Measurements from ENCODE around the gene HDHD3.

Gene HDHD3

GRCh38 chr9:113372059-113372458 is 4.7 kb downstream of the HDHD3 start:
- Histone ChIP-seq H3K27ac (ENCODE audit: low read depth, low read length) (no peak overlapping the region), H3K79me2 (ENCODE audit: control insufficient read depth, low read length) (peaks cover 15% of the 10 kb centered on the region), H3K4me3 (ENCODE audit: low read length) (no peak overlapping the region), H3K9me2 (replicated peaks; ENCODE audit: control insufficient read depth, low read length) (no peaks in the 10 kb centered on the region), H3F3A (ENCODE audit: control insufficient read depth, insufficient read depth) (no peaks in the 10 kb centered on the region), H3K4me2 (ENCODE audit: low read length) (no peak overlapping the region), H3K9me3 (ENCODE audit: control insufficient read depth, insufficient read depth, low read length) (no peaks in the 10 kb centered on the region), H3K4me1 (ENCODE audit: control insufficient read depth, low read length) (peaks cover 6% of the 10 kb centered on the region), H3K27me3 (ENCODE audit: control insufficient read depth, low read length) (no peaks in the 10 kb centered on the region), H4K20me1 (ENCODE audit: control insufficient read depth, insufficient read depth, low read depth, low read length) (no peaks in the 10 kb centered on the region), H3K36me3 (ENCODE audit: control insufficient read depth, low read length) (peaks cover 29% of the 10 kb centered on the region)
- no peak for TF ChIP-seq EZH2phosphoT487 (IDR thresholded peaks at IDR 0.05; ENCODE audit: borderline replicate concordance, low read length)
- TF ChIP-seq, protein P1, sequence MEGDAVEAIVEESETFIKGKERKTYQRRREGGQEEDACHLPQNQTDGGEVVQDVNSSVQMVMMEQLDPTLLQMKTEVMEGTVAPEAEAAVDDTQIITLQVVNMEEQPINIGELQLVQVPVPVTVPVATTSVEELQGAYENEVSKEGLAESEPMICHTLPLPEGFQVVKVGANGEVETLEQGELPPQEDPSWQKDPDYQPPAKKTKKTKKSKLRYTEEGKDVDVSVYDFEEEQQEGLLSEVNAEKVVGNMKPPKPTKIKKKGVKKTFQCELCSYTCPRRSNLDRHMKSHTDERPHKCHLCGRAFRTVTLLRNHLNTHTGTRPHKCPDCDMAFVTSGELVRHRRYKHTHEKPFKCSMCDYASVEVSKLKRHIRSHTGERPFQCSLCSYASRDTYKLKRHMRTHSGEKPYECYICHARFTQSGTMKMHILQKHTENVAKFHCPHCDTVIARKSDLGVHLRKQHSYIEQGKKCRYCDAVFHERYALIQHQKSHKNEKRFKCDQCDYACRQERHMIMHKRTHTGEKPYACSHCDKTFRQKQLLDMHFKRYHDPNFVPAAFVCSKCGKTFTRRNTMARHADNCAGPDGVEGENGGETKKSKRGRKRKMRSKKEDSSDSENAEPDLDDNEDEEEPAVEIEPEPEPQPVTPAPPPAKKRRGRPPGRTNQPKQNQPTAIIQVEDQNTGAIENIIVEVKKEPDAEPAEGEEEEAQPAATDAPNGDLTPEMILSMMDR (IDR thresholded peaks at IDR 0.05; ENCODE audit: low read depth, low read length, poor library complexity, severe bottlenecking) = no peak

- H3K36me3 ChIP-seq (ENCODE audit: control insufficient read depth, low read length) = peaks cover 29% of the 10 kb centered on the region
- peaks cover 5% of the 10 kb centered on the region for H3K4me1 ChIP-seq (ENCODE audit: control insufficient read depth, low read length)
- no peaks in the 10 kb centered on the region for H3K27me3 ChIP-seq (ENCODE audit: control insufficient read depth, low read length)
- no peaks in the 10 kb centered on the region for H3K9me3 ChIP-seq (ENCODE audit: control insufficient read depth, insufficient read depth, low read length)
- no peaks in the 10 kb centered on the region for H4K20me1 ChIP-seq (ENCODE audit: control insufficient read depth, insufficient read depth, low read depth, low read length)
- H3F3A ChIP-seq (ENCODE audit: control insufficient read depth, insufficient read depth) = no peaks in the 10 kb centered on the region
- no peak overlapping the region for H3K4me2 ChIP-seq (ENCODE audit: low read length)
- H3K27ac ChIP-seq (ENCODE audit: low read depth, low read length) = no peak overlapping the region
- no peaks in the 10 kb centered on the region for H3K9me2 ChIP-seq (replicated peaks; ENCODE audit: control insufficient read depth, low read length)
- no peak for TF ChIP-seq EZH2phosphoT487 (IDR thresholded peaks at IDR 0.05; ENCODE audit: borderline replicate concordance, low read length)
- TF ChIP-seq, protein P1 (IDR thresholded peaks at IDR 0.05; ENCODE audit: low read depth, low read length, poor library complexity, severe bottlenecking) = no peak
- no peak overlapping the region for H3K4me3 ChIP-seq (ENCODE audit: low read length)
- H3K79me2 ChIP-seq (ENCODE audit: control insufficient read depth, low read length) = peaks cover 9% of the 10 kb centered on the region
These were observed 5.9 kb downstream of the HDHD3 start for GRCh38 chr9:113370806-113371325.

DNA sequence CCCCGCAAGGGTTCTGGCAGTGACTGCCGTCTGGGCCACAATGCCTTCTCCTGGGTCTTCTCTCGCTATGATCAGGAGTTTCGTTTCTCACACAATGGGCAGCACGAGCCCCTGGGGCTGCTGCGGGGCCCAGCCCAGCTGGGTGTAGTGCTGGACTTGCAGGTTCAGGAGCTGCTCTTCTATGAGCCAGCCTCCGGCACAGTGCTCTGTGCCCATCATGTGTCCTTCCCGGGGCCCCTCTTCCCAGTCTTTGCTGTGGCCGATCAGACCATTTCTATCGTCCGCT is 7.0 kb downstream of the HDHD3 start:
- H3K36me3 ChIP-seq (ENCODE audit: control insufficient read depth, low read length) = peaks cover 21% of the 10 kb centered on the region
- TF ChIP-seq, protein P1 (IDR thresholded peaks at IDR 0.05; ENCODE audit: low read depth, low read length, poor library complexity, severe bottlenecking) = no peak
- no peak for TF ChIP-seq EZH2phosphoT487 (IDR thresholded peaks at IDR 0.05; ENCODE audit: borderline replicate concordance, low read length)
- no peaks in the 10 kb centered on the region for H3K9me3 ChIP-seq (ENCODE audit: control insufficient read depth, insufficient read depth, low read length)
- no peaks in the 10 kb centered on the region for H3K4me1 ChIP-seq (ENCODE audit: control insufficient read depth, low read length)
- H3K27ac ChIP-seq (ENCODE audit: low read depth, low read length) = no peak overlapping the region
- H3K4me2 ChIP-seq (ENCODE audit: low read length) = no peak overlapping the region
- H4K20me1 ChIP-seq (ENCODE audit: control insufficient read depth, insufficient read depth, low read depth, low read length) = no peaks in the 10 kb centered on the region
- H3F3A ChIP-seq (ENCODE audit: control insufficient read depth, insufficient read depth) = no peaks in the 10 kb centered on the region
- H3K4me3 ChIP-seq (ENCODE audit: low read length) = no peak overlapping the region
- no peaks in the 10 kb centered on the region for H3K27me3 ChIP-seq (ENCODE audit: control insufficient read depth, low read length)
- H3K79me2 ChIP-seq (ENCODE audit: control insufficient read depth, low read length) = no peaks in the 10 kb centered on the region
- no peaks in the 10 kb centered on the region for H3K9me2 ChIP-seq (replicated peaks; ENCODE audit: control insufficient read depth, low read length)

All from DOHH2 (cell line).